GM19240 (cell line): ENCODE results near the gene DBNDD2.

Experiments used
- DNase-seq: peaks from one replicate; pipeline ENCODE4 v3.0.0; 2011; ENCODE audit warnings: low spot score; ENCODE audit not compliant: insufficient read length

DBNDD2 gene

GRCh38 chr20:45407783-45408645 lies at the start of gene DBNDD2:
TSS of gene DBNDD2 (plus strand) at chr20:45408289. CDS start at chr20:45408468, 179 bp downstream.
- DNase-seq = no peak

- DNase-seq = no peak
Observed at GRCh38 chr20:45359069-45359405, 49.1 kb upstream of the DBNDD2 start.

GRCh38 chr20:45359406-45360148 lies 48.5 kb upstream of the DBNDD2 start:
- no peak for DNase-seq

- no peak for DNase-seq
Observed at GRCh38 chr20:45361793-45362192, 46.3 kb upstream of the DBNDD2 start.

- peak; percentile 75 for DNase-seq
Observed at GRCh38 chr20:45362804-45363610, 45.1 kb upstream of the DBNDD2 start, which contains the start of gene SYS1. TSS of gene SYS1 (plus strand) at chr20:45363156. CDS start at chr20:45363532, 376 bp downstream.

- no peak for DNase-seq
Observed at GRCh38 chr20:45363611-45364492, 44.2 kb upstream of the DBNDD2 start.

GRCh38 chr20:45365444-45365970 lies 42.6 kb upstream of the DBNDD2 start:
- no peak for DNase-seq

GRCh38 chr20:45366192-45366591 lies 41.9 kb upstream of the DBNDD2 start:
- no peak for DNase-seq

- DNase-seq = no peak
Observed at GRCh38 chr20:45366631-45367030, 41.5 kb upstream of the DBNDD2 start.

GRCh38 chr20:45367126-45367525 lies 41.0 kb upstream of the DBNDD2 start:
- DNase-seq = no peak

- DNase-seq = peak; percentile 80
Observed at GRCh38 chr20:45368221-45368980, 39.7 kb upstream of the DBNDD2 start.

- no peak for DNase-seq
Observed at GRCh38 chr20:45370571-45371160, 37.4 kb upstream of the DBNDD2 start.

- DNase-seq = no peak
Observed at GRCh38 chr20:45372241-45372640, 35.8 kb upstream of the DBNDD2 start.

- no peak for DNase-seq
Observed at GRCh38 chr20:45372646-45373352, 35.3 kb upstream of the DBNDD2 start.

- DNase-seq = no peak
Observed at GRCh38 chr20:45373353-45374100, 34.6 kb upstream of the DBNDD2 start.

- no peak for DNase-seq
Observed at GRCh38 chr20:45374101-45374467, 34.0 kb upstream of the DBNDD2 start.

- no peak for DNase-seq
Observed at GRCh38 chr20:45374966-45375365, 33.1 kb upstream of the DBNDD2 start.

GRCh38 chr20:45377269-45377668 lies 30.8 kb upstream of the DBNDD2 start:
- DNase-seq = no peak
